ENCODE results near the gene NTN3.

Gene NTN3

GRCh38 chr16:2457946-2458345, 13.2 kb upstream of the NTN3 start:
- no peaks in the 10 kb centered on the region for H3K9me2 ChIP-seq (ENCODE audit: low read depth, low read length)
- H3K4me3 ChIP-seq (ENCODE audit: low read depth, low read length, poor library complexity, severe bottlenecking) = no peak overlapping the region
- H3F3A ChIP-seq (ENCODE audit: insufficient read depth, low read length) = 0 out of 2 replicates have a peak, but pooled peaks cover 4% of the 10 kb centered on the region
- H2AFZ ChIP-seq (ENCODE audit: low read length) = no peak overlapping the region
- no peak overlapping the region for H3K9ac ChIP-seq (ENCODE audit: low read length)
- H4K20me1 ChIP-seq (ENCODE audit: insufficient read depth, low read length) = no peaks in the 10 kb centered on the region
- no peaks in the 10 kb centered on the region for H3K9me3 ChIP-seq (ENCODE audit: low read length)
- H3K27ac ChIP-seq (ENCODE audit: low read depth, low read length, poor library complexity, severe bottlenecking) = peak overlapping the region; percentile 33
- peaks cover 28% of the 10 kb centered on the region for H3K4me1 ChIP-seq (ENCODE audit: insufficient read depth, low read length, severe bottlenecking)
- H3K36me3 ChIP-seq (ENCODE audit: insufficient read depth, low read length) = peaks cover 55% of the 10 kb centered on the region
- no peaks in the 10 kb centered on the region for H3K79me2 ChIP-seq (ENCODE audit: insufficient read depth, low read length)
- H3K4me2 ChIP-seq (ENCODE audit: low read length) = no peak overlapping the region
- TF ChIP-seq CTCF (IDR thresholded peaks at IDR 0.05; ENCODE audit: low read length) (no peak), EZH2 (IDR thresholded peaks at IDR 0.05; ENCODE audit: borderline replicate concordance, low read length) (no peak)
- H3K27me3 ChIP-seq (ENCODE audit: insufficient read depth, low read length) = no peaks in the 10 kb centered on the region

- Histone ChIP-seq H2AFZ (ENCODE audit: low read length) (no peak overlapping the region), H4K20me1 (ENCODE audit: insufficient read depth, low read length) (no peaks in the 10 kb centered on the region), H3F3A (ENCODE audit: insufficient read depth, low read length) (0 out of 2 replicates have a peak, but pooled peaks cover 4% of the 10 kb centered on the region), H3K36me3 (ENCODE audit: insufficient read depth, low read length) (peaks cover 48% of the 10 kb centered on the region), H3K27me3 (ENCODE audit: insufficient read depth, low read length) (no peaks in the 10 kb centered on the region), H3K4me3 (ENCODE audit: low read depth, low read length, poor library complexity, severe bottlenecking) (peak overlapping the region; percentile 68), H3K4me1 (ENCODE audit: insufficient read depth, low read length, severe bottlenecking) (peaks cover 28% of the 10 kb centered on the region), H3K27ac (ENCODE audit: low read depth, low read length, poor library complexity, severe bottlenecking) (peak overlapping the region; percentile 38), H3K9ac (ENCODE audit: low read length) (peak overlapping the region; percentile 75), H3K79me2 (ENCODE audit: insufficient read depth, low read length) (no peaks in the 10 kb centered on the region), H3K4me2 (ENCODE audit: low read length) (peak overlapping the region; percentile 95), H3K9me3 (ENCODE audit: low read length) (no peaks in the 10 kb centered on the region), H3K9me2 (ENCODE audit: low read depth, low read length) (no peaks in the 10 kb centered on the region)
- TF ChIP-seq EZH2 (IDR thresholded peaks at IDR 0.05; ENCODE audit: borderline replicate concordance, low read length) (no peak), CTCF (IDR thresholded peaks at IDR 0.05; ENCODE audit: low read length) (no peak)
These were observed 12.0 kb upstream of the NTN3 start for GRCh38 chr16:2458887-2459646.

GRCh38 chr16:2459647-2460390, 11.3 kb upstream of the NTN3 start, which contains the start of gene TEDC2:
TSS of gene TEDC2 (plus strand) at chr16:2460109. CDS start at chr16:2460145, 36 bp downstream.
- Histone ChIP-seq H4K20me1 (ENCODE audit: insufficient read depth, low read length) (no peaks in the 10 kb centered on the region), H3K27ac (ENCODE audit: low read depth, low read length, poor library complexity, severe bottlenecking) (peak within 1 kb of the TSS; percentile 38), H3K36me3 (ENCODE audit: insufficient read depth, low read length) (peaks cover 42% of the 10 kb centered on the region), H3K9ac (ENCODE audit: low read length) (peak within 1 kb of the TSS; percentile 75), H3K4me1 (ENCODE audit: insufficient read depth, low read length, severe bottlenecking) (peaks cover 28% of the 10 kb centered on the region), H3K79me2 (ENCODE audit: insufficient read depth, low read length) (no peaks in the 10 kb centered on the region), H3K4me3 (ENCODE audit: low read depth, low read length, poor library complexity, severe bottlenecking) (peak within 1 kb of the TSS; percentile 68), H3F3A (ENCODE audit: insufficient read depth, low read length) (0 out of 2 replicates have a peak, but pooled peaks cover 4% of the 10 kb centered on the region), H3K27me3 (ENCODE audit: insufficient read depth, low read length) (no peaks in the 10 kb centered on the region), H3K9me3 (ENCODE audit: low read length) (no peaks in the 10 kb centered on the region), H3K4me2 (ENCODE audit: low read length) (peak within 1 kb of the TSS; percentile 95), H3K9me2 (ENCODE audit: low read depth, low read length) (no peaks in the 10 kb centered on the region), H2AFZ (ENCODE audit: low read length) (no peak within 1 kb of the TSS)
- TF ChIP-seq EZH2 (IDR thresholded peaks at IDR 0.05; ENCODE audit: borderline replicate concordance, low read length) (no peak), CTCF (IDR thresholded peaks at IDR 0.05; ENCODE audit: low read length) (no peak)

Data from OCI-LY1 (cell line).